Fibroblast of skin of scalp (primary cell): Measurements from ENCODE around the gene TMEM14C. TPM values are rescaled to one million over a fixed set of nuclear protein-coding genes. Genes with fewer than 3 reads are reported as not detected.
A peak's percentile ranks its signal among the peaks of the same experiment; 100 is the strongest.

ENCODE experiments used
- DNase-seq: peaks from one replicate; pipeline ENCODE4 v3.0.0-alpha.2; 2013
- polyA plus RNA-seq, 2 experiments: library from polyadenylated mRNA; unstranded; fragments of 120-200 nt; gene quantifications; one replicate each; pipeline ENCODE4 v1.2.1, GENCODE V29; 2013; ENCODE audit not compliant: insufficient read length in 2 of 2

Gene TMEM14C
- polyA plus RNA-seq (2013, experiment 1 of 2; ENCODE audit: insufficient read length), result 111 TPM
- polyA plus RNA-seq (2013, experiment 2 of 2; ENCODE audit: insufficient read length), result 110 TPM

DNA sequence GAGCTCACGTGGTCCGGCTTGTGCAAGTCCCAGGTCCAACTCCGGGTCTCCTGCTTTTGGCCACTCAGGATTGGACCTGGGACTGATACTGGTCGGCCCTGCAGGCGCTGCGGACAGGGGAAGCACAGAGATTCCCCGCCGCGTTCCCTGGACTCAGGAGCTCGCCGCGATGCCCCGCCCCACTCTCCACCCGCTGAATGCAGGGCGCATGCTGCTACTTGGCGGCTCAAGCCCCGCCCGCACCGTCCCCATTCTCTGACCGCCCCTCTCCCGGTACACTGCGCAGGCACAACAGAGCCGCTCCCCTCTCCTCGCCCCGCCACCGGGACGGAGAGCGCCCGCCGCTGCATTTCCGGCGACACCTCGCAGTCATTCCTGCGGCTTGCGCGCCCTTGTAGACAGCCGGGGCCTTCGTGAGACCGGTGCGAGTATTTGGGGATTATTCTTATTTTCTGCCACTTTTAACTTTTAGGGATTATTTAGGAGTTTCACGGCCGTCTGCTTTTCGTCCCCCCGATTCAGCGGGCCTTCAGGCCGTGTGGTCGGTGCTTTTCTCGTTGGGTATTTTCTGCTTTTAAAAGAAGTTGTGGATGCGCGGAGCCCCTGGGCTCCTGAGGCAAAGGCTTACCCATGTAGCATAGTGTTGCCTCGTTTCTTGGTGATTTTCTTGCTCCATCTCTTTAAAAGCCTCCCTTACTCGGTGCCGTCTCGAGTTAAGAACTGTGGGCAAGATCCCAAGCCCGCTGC is at the start of gene TMEM14C:
Gene TMEM14C, plus strand, starts transcription at position 251 of the 747 bp plus-strand sequence. CDS start 1,544 bp downstream, outside the sequence.
- DNase-seq, result peak; percentile 97

DNA sequence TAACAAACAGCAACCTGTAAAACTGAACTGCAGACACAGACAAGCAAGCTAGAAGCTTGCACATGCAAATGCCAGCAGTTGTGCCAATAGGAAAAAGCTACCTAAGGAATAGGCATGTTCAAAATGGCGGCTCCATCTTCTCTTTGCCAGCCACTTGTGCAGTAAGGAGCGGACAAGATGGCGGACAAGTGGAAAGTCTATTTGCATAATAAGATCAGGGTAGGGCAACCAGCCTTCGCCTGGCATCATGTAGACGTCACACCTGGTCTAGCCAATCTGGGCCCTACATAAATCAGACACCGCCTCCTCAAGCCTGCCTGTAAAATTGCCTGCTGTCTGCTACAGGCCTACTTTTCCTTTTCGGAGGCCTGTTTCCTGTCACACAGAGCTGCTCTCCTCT is 46.5 kb upstream of the TMEM14C start:
- no peak for DNase-seq

DNA sequence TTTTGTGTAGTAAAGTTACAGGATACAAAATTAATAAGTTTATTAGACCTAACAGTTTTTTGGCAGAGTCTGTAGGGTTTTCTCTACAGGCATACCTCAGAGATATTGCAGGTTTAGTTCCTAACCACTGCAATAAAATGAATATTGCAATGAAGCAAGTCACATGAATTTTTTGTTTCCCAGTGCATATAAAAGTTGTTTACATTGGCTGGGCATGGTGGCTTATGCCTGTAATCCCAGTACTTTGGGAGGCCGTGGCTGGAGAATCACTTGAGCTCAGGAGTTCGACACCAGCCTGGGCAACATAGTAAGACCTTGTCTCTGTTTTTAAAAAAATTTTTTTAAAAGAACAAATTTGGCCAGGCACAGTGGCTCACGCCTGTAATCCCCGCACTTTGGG is 44.4 kb upstream of the TMEM14C start:
- no peak for DNase-seq

DNA sequence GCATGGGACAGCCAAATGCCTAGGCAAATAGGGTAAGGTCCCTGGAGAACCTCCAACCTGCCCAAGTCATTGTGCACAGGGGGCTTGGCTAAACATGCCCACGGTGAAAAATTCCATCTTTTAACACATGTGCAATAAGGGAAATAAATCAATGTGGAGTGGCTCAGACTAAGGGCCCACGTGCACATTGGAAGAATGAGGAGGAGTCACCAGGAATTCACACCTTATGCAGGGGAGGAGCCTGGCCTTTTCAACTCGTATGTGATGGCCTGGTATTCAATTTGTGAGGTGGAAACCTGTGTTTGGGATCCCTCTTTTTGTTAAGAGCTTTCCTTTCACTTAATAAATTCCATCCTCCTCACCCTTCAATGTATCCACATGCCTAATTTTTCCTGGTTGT is 41.1 kb upstream of the TMEM14C start:
- DNase-seq, result no peak

DNA sequence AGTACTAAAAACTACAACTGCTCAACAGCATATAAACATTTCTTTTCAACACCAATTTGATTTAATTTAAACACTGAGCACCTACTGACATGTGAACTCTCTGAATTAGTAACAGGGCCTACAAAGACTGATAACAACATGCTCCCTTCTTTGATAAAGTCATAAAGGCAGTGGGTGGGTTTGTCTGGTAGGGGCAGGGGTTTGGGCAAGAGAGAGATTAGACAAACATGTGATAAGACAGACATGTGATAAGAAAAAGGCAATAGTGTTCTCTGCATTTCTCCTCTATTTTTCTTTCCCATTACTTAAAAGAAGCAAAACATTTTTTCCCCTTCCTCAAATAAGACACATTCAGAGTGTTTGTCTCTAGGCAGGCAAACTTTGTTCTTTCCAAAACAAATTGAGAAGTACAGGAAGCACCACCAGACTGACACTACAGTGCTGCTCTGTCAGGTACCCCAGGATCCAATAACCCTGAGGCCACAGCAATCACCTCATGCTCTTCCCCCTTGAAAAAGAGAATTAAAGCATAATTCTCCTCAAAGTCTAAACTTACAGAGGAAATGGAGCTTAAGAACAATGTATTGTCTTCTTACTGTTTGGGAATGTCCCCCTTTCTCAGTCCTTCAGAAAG is 40.4 kb upstream of the TMEM14C start:
- no peak for DNase-seq

DNA sequence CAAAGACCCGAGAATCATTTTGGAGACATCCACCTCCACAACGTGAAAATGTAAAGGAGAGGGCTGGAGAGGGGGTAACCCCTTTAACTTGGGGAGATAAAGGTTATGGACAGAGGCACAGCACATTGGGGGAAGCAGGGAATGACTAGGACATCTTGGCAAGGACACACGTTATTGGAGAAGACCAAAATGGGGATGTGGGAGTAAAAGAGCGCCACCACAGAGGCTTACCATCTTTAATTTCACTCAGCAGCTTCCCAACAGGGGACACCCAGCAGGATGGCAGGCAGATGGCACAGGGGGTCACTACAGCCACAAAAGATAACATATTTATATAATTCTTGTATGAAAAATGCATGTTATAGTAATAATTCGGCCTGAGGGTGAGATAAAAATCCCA is 38.3 kb upstream of the TMEM14C start:
- no peak for DNase-seq

DNA sequence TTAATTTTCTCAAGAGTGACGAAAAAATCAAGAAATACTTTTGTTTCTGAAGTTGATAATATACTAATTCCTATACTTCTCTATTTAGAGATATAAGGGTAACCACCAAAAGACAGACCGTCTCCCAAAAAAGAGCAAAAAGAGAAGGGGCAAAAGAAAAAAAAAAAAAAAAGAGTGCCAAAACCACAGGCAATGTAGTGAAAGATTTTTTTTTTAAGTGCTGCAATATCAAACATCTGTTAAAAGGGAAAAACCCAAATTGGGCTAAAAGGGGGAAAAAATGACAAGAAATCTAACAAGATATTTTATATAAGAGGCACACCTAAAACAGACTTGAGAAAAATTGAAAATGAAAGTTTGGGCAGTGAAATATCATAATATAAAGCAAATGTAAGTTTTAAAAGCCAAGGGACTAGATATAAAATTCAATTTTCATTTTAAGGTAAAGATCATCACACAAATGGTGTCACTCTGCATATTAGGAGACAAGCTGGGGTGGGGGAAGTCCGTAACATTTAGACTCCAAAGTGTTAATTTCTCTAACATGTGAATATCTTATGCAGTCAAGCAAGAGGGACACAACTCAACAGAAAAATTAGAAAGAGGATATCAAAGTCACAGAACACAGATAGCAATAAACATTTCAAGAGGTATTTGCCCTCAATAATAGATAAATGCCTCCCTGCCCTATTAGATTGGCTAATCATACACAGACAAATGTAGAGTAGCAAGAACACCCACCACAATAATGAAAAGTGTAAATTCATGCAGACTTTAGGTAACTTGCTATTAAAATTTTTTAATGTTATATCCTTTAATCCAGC is 37.6 kb upstream of the TMEM14C start:
- no peak for DNase-seq

DNA sequence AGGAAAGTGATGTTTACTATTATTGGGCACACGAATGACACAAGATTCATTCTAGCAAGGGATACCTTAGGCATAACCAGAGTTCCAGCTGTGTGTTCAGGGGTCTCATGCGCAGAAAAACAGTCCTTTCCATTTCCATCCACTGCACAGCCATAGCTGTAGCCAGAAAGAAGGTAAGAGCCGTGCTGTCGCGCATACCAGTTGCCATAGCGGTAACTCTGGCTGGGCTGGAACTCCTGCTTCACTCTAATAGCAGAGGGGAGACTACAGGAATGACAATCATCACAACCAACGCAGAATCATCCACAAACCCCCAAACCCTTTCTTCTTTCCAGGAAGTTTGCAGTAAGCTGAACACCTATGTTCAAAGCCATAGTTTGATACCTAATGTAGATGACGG is 36.0 kb upstream of the TMEM14C start:
- DNase-seq, result no peak

DNA sequence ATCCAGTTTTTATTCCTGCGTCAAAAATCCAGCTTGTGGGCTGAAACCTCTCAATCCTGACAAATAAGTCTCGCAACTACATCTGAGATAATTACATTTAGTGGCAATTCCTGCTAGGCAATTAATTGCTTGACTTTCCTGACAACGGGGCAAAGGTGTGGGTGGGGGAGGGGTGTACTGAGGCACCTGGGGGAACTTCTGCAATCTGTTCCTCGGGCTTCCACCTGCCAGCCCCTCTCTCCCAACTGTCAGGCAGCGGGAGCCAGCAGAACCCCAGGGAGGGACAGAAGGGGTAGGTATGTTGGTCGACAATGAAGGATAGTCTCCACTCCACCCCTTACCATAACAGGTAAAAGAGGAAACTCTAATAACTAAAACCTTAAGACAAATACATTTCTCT is 35.3 kb upstream of the TMEM14C start:
- DNase-seq, result no peak

DNA sequence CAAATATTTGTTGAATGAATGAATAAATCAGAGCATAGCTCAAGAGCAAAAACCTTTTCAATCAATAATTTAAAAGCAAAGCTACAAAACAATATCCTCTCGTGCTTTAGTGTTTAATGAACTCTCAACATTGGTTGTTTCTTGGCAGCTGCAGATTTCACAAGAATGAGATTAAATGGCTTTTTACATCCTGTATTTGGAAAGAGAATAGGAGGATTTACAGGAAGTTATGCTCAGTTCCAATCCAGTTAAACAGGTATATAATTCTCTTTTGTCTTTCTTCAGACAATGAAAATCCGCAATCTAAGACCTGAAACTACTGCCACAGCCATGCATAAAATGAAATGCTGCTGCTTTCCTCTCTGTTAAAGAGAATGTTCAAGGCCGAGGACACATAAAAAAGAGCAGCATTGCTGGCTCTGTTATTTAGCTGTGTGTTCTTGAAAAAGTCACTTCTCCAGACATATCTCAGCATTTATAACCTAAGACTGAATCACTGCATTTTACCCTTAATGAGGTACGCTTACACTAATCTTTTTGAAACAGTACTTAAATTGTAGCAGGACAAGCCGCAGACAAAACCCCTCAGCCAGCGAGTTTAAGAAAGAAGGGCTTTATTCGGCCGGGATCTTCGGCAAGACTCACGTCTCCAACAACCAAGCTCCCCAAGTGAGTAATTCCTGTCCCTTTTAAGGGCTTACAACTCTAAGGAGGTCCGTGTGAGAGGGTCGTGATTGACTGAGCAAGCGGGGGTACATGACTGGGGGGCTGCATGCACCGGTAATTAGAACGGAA is 32.0 kb upstream of the TMEM14C start:
- DNase-seq, result no peak

DNA sequence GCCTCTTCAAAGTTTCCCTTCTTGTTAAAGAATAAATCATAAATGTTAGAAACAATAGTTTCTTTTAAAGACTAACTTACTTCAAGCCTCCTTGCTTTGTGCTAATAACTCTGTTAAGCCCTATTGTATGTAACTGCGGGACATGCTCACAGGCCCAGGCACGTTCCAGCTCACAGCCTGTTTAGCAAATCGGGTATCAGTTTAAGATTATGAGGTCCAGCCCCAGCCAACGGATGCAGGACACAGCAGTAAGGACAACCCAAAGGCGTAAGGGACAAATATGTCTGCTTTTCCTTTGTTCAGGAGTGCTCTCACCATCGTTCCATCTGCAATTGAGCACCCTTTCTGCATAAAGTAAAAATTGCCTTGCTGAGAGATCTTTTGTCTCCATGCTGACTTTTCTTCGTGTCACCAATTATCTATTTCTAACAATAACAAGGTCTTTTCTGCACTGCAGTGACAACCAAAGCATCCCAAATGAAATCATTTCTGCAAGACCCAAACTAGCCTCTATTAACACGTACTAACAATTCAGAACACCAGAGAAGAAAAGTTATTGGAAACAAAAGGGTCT is 29.8 kb upstream of the TMEM14C start:
- no peak for DNase-seq

DNA sequence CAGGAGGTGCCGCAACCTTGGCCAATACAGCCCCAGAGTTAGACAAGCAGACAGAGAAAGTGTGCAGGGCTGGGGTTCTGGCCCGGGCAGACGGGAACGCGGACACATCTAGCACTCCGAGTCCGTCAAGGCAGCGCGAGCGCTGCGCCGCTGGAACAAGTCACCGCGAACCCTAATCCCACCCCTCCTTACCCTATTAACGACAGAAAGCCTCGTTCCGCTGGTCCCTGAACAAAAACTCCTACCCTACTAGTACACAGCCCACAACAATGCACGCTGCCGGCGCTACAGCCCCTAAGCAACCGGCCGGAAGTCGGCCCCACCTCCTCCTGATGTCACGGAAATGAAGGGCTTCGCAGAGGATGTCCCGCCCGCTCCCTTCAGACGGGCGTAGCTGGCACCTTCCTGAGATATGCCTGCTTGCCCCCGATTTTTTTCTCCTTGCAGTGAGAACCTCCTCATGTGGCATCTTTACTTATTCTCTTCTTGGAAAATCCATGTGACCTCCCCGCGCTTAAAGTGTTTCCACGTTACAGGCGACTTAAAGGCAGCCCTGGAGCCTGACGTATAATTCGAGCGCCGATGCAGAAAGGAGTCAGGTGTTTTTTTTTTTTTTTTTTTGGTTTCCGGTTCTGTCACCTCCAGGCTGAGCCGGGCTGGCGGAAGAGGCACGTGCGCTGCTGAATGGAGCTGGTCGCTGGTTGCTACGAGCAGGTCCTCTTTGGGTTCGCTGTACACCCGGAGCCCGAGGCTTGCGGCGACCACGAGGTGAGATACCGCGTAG is 28.4 kb upstream of the TMEM14C start, which contains the start of the genes C6orf52 and PAK1IP1:
Gene C6orf52, minus strand, starts transcription at position 315 of the 784 bp plus-strand sequence. CDS start 7,066 bp downstream, outside the sequence.
Gene PAK1IP1, plus strand, starts transcription at position 671 of the 784 bp plus-strand sequence. Its CDS starts 14 bp downstream, at position 685.
- peak; percentile 94 for DNase-seq

DNA sequence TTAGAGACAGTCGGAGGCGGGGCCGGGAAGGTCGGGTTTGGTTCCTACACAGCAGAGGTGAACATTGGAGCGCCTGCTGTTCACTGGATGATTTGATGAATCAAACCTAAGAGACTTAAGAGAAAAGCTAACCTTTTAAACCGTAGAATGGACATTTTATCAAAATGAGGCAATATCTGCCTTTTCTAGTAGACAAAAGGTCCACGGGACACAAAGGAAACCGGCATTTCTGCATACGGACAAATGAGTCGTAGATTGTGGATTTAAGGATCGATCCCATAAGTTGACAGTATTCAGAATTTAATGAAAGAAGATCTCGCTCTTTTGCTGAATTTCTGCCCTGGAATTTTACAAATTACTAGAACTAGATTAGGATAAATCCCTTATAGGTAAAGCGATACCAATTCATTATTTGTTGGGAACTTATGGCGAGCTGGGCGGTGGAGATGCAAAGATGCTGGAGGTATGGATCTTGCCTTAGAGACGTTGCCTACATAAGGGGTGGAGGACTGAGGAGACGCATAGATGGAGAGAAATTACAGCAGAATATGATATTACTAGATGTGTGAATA is 27.7 kb upstream of the TMEM14C start:
- DNase-seq, result no peak

DNA sequence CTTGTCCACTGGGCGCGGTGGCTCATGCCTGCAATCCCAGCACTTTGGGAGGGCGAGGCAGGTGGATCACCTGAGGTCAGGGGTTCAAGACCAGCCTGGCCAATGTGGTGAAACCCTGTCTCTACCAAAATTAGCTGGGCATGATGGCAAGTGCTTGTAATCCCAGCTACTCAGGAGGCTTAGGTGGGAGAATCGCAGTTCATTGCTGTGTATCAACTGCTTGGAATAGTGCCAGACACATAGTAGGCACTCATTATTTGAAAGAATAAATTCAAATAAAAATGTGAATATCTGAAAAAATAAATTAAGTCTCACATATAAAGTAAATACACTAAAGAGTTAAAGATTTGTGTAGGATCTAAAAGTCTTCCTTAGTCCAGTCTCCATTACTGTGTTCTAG is 26.2 kb upstream of the TMEM14C start:
- DNase-seq, result no peak

DNA sequence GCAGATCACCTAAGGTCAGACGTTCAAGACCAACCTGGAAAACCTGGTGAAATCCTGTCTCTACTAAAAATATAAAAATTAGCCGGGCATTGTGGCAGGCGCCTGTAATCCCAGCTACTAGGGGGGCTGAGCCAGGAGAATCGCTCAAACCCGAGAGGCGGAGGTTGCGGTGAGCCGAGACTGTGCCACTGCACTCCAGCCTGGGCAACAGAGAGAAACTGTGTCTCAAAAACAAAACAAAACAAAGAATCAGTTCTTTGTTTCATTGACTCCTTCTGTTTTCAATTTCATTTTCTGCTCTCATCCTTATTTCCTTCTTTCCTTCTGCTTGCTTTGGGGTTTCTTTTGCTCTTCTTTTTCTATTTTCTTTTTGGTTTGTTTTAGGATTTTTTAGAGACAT is 8.9 kb upstream of the TMEM14C start:
- no peak for DNase-seq

DNA sequence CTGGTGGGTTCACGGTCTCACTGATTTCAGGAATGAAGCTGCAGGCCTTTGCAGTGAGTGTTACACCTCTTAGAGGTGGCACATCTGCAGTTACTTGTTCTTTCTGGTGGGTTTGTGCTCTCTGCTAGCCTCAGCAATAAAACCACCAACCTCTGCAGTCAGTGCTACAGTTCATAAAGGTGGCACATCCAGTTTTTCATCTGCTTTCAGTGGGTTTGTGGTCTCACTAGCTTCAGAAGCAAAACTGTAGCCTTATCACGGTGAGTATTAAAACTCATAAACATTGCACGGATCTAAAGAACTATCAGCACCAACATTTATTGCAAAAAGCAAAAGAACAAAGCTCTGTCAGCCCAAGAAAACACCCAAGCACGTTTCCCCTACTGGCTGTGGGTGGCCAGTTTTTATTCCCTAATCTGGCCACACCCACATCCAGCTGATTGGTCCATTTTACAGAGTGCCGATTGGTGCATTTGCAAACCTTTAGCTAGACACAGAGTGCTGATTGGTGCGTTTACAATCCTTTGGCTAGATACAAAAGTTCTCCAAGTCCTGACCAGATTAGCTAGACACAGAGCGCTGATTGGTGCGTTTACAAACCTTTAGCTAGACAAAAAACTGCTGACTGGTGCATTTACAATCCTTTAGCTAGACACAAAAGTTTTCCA is 3.4 kb upstream of the TMEM14C start:
- DNase-seq, result peak; percentile 38

DNA sequence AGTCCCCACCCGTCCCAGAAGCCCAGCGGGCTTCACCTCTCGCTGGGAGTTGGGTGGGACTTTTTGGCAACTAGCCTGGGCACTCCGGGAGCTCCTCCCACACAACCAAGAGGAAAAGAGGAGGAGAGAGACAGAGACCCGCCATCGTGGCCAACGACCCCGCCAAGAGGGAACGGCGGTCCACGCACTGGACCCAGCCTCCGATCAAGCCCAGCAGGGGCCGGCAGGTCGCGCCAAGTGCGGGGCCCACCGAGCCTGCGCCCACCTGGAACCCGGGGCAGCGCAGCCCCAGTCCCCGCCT is 3.0 kb upstream of the TMEM14C start:
- no peak for DNase-seq

DNA sequence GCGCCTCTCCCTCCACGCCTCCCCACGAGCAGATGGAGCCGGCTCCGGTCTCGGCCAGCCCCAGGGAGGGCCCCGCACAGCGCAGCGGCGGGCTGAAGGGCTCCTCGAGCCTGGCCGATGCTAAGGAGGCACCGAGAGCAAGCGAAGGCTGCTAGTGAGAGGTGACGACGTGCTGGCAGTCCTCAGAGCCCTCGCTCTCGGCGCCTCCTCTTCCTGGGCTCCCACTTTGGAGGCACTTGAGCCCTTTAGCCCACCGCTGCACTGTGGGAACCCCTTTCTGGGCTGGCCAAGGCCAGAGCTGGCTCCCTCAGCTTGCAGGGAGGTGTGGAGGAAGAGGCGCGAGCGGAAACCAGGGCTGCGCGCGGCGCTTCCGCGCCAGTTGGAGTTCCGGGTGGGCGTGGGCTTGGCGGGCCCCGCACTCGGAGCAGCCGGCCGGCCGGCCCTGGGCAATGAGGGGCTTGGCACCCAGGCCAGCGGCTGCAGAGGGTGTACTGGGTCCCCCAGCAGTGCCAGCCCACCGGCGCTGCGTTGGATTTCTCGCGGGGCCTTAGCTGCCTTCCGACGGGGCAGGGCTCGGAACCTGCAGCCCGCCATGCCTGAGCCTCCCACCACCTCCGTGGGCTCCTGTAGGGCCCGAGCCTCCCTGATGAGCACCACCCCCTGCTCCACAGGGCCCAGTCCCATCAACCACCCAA is 2.5 kb upstream of the TMEM14C start:
- DNase-seq, result peak; percentile 22
